Tibial nerve (tissue), 4 donors: ENCODE results near the gene OR5H2. TPM values are rescaled to one million over a fixed set of nuclear protein-coding genes. Genes with fewer than 3 reads are reported as not detected.
"Not testable (repeated sequence)": the region's sequence is repeated elsewhere in the genome, so short reads cannot be mapped to it uniquely, and the experiment has no call there.

Experiments
- DNase-seq, 2 donors: peaks; one replicate each; pipeline ENCODE4 v3.0.0-alpha.2; 2019; ENCODE audit warnings: low spot score in 2 of 2
- H3K27ac ChIP-seq, 4 donors: fragments of 200-600 bp; sonication (generic) in 3 of 4; one replicate each; pipeline ENCODE4 v1.5.1; 2017 to 2019; ENCODE audit warnings: mild to moderate bottlenecking in 1 of 4
- H3K27me3 ChIP-seq, 2 donors: fragments of 200-600 bp; sonication (generic) in 1 of 2; one replicate each; pipeline versions ENCODE4 v1.5.1 to v1.6.0; 2017 to 2019
- H3K36me3 ChIP-seq, 3 donors: fragments of 200-600 bp; sonication (generic); one replicate each; pipeline ENCODE4 v1.5.1; 2018 to 2019
- H3K4me1 ChIP-seq, 4 donors: fragments of 200-600 bp; sonication (generic) in 3 of 4; one replicate each; pipeline ENCODE4 v1.5.1; 2017 to 2019
- H3K4me3 ChIP-seq, 4 donors: fragments of 200-600 bp; sonication (generic) in 3 of 4; one replicate each; pipeline ENCODE4 v1.5.1; 2017 to 2019; ENCODE audit warnings: mild to moderate bottlenecking in 1 of 4, moderate library complexity in 1 of 4
- H3K9me3 ChIP-seq, 4 donors: fragments of 200-600 bp; sonication (generic) in 3 of 4; one replicate each; pipeline ENCODE4 v1.5.1; 2017 to 2019
- EP300 ChIP-seq, 2 donors: sonication (generic); formaldehyde crosslinking; IDR thresholded peaks; one replicate each; pipeline ENCODE4 v1.6.1; 2017; ENCODE audit warnings: antibody characterized with exemption in 2 of 2, mild to moderate bottlenecking in 1 of 2
- POLR2A ChIP-seq, 2 donors: fragments of 450-650 bp; IDR thresholded peaks; one replicate each; pipeline ENCODE4 v1.6.1; 2017; ENCODE audit warnings: antibody characterized with exemption in 2 of 2, mild to moderate bottlenecking in 2 of 2, moderate library complexity in 2 of 2
- WGBS, 2 donors: methylation state at CpG; one replicate each; pipeline ENCODE4 v1.1.5; 2018; 5-methylcytosine and 5-hydroxymethylcytosine counted together
- total RNA-seq, 4 donors: library from RNA; depleted of rRNA; stranded (reverse); fragments of >200 nt; gene quantifications; one replicate each; pipeline ENCODE4 v1.1.0, GENCODE V29; 2016
- TF ChIP-seq, protein P1 (sequence below), 5 experiments: fragments of 200-600 bp in 3 of 5; fragments of 450-650 bp in 2 of 5; sonication (generic) in 3 of 5; IDR thresholded peaks; one replicate each; pipeline ENCODE4 v1.5.1; 2016 to 2019; ENCODE audit warnings: antibody characterized with exemption in 5 of 5, mild to moderate bottlenecking in 3 of 5, moderate library complexity in 2 of 5

Gene OR5H2
- total RNA-seq, 4 donors from 2014 or later, result not detected

DNA sequence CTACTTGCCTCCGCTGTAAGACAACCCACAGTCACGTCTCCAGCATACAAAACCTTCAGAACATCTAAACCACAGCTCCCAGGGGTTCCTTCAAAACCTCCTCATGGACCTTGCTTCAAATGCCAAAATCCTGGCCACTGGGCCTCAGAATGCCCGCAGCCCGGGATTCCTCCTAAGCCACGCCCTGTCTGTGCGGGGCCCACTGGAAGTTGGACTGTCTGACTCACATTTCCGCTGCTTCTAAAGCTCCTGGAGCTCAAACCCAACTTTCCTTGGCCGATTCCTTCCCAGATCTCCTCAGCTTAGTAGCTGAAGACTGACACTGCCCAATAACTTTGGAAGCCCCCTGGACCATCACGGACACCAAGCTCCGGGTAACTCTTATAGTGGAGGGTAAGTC is 36.2 kb upstream of the OR5H2 start:
- Histone ChIP-seq H3K4me3 (no peak overlapping the region), H3K27me3 (no peaks in the 10 kb centered on the region), H3K4me1 (no peaks in the 10 kb centered on the region), H3K9me3 (peaks cover 0 to 4% (median 0%) of the 10 kb centered on the region in 4 donors), H3K36me3 (no peaks in the 10 kb centered on the region), H3K27ac (no peak overlapping the region)
- 91 to 94% methylated on average over 10 of the region's 10 CpGs for WGBS, 2 donors
- DNase-seq, result no peak
- TF ChIP-seq EP300 (IDR thresholded peaks at IDR 0.05), result no peak
- TF ChIP-seq, protein P1, sequence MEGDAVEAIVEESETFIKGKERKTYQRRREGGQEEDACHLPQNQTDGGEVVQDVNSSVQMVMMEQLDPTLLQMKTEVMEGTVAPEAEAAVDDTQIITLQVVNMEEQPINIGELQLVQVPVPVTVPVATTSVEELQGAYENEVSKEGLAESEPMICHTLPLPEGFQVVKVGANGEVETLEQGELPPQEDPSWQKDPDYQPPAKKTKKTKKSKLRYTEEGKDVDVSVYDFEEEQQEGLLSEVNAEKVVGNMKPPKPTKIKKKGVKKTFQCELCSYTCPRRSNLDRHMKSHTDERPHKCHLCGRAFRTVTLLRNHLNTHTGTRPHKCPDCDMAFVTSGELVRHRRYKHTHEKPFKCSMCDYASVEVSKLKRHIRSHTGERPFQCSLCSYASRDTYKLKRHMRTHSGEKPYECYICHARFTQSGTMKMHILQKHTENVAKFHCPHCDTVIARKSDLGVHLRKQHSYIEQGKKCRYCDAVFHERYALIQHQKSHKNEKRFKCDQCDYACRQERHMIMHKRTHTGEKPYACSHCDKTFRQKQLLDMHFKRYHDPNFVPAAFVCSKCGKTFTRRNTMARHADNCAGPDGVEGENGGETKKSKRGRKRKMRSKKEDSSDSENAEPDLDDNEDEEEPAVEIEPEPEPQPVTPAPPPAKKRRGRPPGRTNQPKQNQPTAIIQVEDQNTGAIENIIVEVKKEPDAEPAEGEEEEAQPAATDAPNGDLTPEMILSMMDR (IDR thresholded peaks at IDR 0.05), result no peak
- no peak for TF ChIP-seq POLR2A (IDR thresholded peaks at IDR 0.05)

DNA sequence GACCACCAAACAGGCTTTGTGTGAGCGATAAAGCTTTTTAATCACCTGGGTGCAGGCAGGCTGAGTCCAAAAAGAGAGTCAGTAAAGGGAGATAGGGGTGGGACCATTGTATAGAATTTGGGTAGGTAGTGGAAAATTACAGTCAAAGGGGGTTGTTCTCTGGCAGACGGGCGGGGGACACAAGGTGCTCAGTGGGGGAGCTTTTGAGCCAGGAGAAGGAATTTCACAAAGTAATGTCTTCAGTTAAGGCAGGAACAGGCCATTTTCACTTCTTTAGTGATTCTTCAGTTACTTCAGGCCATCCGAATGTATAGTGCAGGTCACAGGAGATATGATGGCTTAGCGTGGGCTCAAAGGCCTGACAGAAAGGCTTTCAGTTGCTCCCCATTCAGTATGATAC is 26.3 kb upstream of the OR5H2 start:
- H3K4me1 ChIP-seq, H3K4me3 ChIP-seq, H3K27ac ChIP-seq, H3K36me3 ChIP-seq, DNase-seq, H3K27me3 ChIP-seq: not testable (repeated sequence)
- WGBS, 2 donors, result 69 to 70% methylated on average over 5 of the region's 5 CpGs
- H3K9me3 ChIP-seq, result peaks cover 0 to 22% (median 0%) of the 10 kb centered on the region in 4 donors

DNA sequence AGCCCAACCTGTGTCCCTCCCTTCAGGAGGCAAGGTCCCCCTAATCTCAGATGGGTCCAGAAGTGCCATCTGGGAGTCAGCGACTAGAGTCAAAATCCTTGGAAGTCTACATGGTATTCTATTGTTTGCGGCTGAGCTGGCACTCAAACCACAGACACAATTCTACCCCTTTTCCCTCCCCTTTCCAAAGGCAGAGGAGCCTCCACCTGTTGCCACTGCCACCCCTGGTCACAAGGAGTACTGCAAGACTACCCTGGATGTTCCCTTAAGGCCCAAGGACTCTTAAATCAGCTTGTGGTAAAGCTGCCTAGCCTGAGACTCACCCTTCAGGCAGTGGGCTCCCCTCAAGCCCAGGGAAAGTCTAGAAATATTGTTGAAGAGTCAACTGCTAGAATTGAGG is 22.6 kb upstream of the OR5H2 start:
- Histone ChIP-seq H3K36me3 (no peaks in the 10 kb centered on the region), H3K9me3 (peaks cover 0 to 16% (median 0%) of the 10 kb centered on the region in 4 donors), H3K4me3 (no peak overlapping the region), H3K27me3 (no peaks in the 10 kb centered on the region), H3K27ac (no peak overlapping the region), H3K4me1 (no peaks in the 10 kb centered on the region)
- no peak for DNase-seq
- no peak for TF ChIP-seq POLR2A (IDR thresholded peaks at IDR 0.05)
- TF ChIP-seq, protein P1 (IDR thresholded peaks at IDR 0.05), result no peak
- TF ChIP-seq EP300 (IDR thresholded peaks at IDR 0.05), result no peak
- 76% methylated on average over 2 of the region's 2 CpGs for WGBS, 2 donors

DNA sequence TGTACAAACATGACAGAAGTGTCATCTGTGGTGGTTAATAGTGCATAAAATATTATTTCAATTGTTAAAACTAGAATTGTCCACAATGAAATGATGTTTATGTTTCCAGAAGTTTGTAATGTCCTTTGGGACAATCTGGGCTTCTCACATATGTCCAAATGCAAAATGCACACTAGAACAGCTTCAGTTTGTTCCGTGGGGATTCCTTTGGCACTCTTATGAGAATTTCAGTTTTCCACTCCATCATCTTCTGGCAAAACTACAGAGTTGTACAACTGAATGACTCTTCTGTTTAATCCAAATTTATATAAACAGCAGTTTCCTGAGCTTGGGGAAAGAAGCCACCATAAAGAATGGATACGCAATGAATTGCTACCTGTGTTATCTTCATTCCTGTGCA is 20.3 kb upstream of the OR5H2 start:
- H3K27ac ChIP-seq, result no peak overlapping the region
- H3K9me3 ChIP-seq, result peaks cover 0 to 15% (median 0%) of the 10 kb centered on the region in 4 donors
- H3K36me3 ChIP-seq, result no peaks in the 10 kb centered on the region
- 45 to 55% methylated on average over 2 of the region's 2 CpGs for WGBS, 2 donors
- no peak overlapping the region for H3K4me3 ChIP-seq
- DNase-seq, result no peak
- H3K4me1 ChIP-seq, result no peaks in the 10 kb centered on the region
- TF ChIP-seq, protein P1 (IDR thresholded peaks at IDR 0.05), result no peak
- no peak for TF ChIP-seq EP300 (IDR thresholded peaks at IDR 0.05)
- no peak for TF ChIP-seq POLR2A (IDR thresholded peaks at IDR 0.05)
- no peaks in the 10 kb centered on the region for H3K27me3 ChIP-seq

DNA sequence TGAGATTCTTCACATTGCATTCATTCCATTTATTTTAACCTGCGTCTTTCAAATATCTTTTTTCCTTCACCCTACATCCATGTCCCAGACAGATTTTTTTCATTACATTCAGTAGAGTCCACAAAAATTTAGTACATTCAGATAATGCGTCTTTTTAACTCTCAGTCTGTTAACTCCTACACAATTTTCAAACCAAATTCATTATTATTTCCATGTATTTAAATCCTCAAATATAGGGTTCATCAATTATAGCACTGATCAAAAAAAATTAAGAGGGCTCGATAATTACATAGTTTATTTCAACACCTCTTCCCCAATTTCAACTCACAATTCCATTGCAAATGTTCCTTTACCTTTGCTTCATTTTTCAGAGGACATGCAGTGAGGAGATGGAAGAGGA is 18.4 kb upstream of the OR5H2 start, which contains the start of gene OR5H6:
Gene OR5H6, plus strand, starts transcription at position 301 of the 400 bp plus-strand sequence. Its CDS starts 89 bp downstream, at position 390.
- Histone ChIP-seq H3K27ac (no peak within 1 kb of the TSS), H3K4me1 (no peaks in the 10 kb centered on the region), H3K27me3 (no peaks in the 10 kb centered on the region), H3K4me3 (no peak within 1 kb of the TSS), H3K36me3 (no peaks in the 10 kb centered on the region), H3K9me3 (peaks cover 0 to 13% (median 0%) of the 10 kb centered on the region in 4 donors)
- WGBS, 2 donors, result 70 to 85% methylated on average over 3 of the region's 3 CpGs
- DNase-seq, result no peak
- no peak for TF ChIP-seq EP300 (IDR thresholded peaks at IDR 0.05)
- TF ChIP-seq, protein P1 (IDR thresholded peaks at IDR 0.05), result no peak
- no peak for TF ChIP-seq POLR2A (IDR thresholded peaks at IDR 0.05)

DNA sequence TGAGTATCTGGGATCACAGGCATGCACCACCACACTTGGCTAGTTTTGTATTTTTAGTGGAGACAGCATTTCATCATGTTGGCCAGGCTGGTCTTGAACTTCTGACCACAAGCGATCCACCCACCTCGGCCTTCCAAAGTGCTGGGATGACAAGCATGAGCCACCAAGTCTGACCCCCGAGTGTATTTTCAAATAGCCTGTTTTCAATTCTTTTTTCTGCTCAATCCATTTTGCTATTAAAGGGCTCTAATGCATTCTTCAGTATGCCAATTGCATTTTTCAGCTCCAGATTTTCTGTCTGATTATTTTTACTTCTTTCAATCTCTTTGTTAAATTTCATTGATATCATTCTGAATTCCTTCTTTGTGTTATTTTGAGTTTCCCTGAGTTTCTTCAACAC is 12.5 kb upstream of the OR5H2 start:
- Histone ChIP-seq H3K36me3 (no peaks in the 10 kb centered on the region), H3K4me1 (no peaks in the 10 kb centered on the region), H3K27ac (no peak overlapping the region), H3K9me3 (peaks cover 0 to 25% (median 0%) of the 10 kb centered on the region in 4 donors), H3K4me3 (no peak overlapping the region), H3K27me3 (no peaks in the 10 kb centered on the region)
- TF ChIP-seq POLR2A (IDR thresholded peaks at IDR 0.05) (no peak), EP300 (IDR thresholded peaks at IDR 0.05) (no peak)
- TF ChIP-seq, protein P1 (IDR thresholded peaks at IDR 0.05), result no peak
- WGBS, 2 donors, result 86 to 87% methylated on average over 3 of the region's 3 CpGs
- no peak for DNase-seq
